ENCODE results near the gene ARHGAP44. TPM values are rescaled to one million over a fixed set of nuclear protein-coding genes. Genes with fewer than 3 reads are reported as not detected.

The ARHGAP44 gene
- total RNA-seq, 1 donor from 2014 or later = 12.4 TPM

- Mint-ChIP-seq H3K4me1 (ENCODE audit: low read depth) (no peaks in the 10 kb centered on the region), H3K4me3 (ENCODE audit: low read depth) (no peak overlapping the region), H3K36me3 (ENCODE audit: insufficient read depth) (no peaks in the 10 kb centered on the region), H3K27ac (no peak overlapping the region), H3K27me3 (peaks cover 5% of the 10 kb centered on the region), H3K9me3 (ENCODE audit: low read depth) (no peaks in the 10 kb centered on the region)
- DNase-seq (ENCODE audit: low spot score, unreplicated experiment) = no peak
- TF ChIP-seq, protein P1, sequence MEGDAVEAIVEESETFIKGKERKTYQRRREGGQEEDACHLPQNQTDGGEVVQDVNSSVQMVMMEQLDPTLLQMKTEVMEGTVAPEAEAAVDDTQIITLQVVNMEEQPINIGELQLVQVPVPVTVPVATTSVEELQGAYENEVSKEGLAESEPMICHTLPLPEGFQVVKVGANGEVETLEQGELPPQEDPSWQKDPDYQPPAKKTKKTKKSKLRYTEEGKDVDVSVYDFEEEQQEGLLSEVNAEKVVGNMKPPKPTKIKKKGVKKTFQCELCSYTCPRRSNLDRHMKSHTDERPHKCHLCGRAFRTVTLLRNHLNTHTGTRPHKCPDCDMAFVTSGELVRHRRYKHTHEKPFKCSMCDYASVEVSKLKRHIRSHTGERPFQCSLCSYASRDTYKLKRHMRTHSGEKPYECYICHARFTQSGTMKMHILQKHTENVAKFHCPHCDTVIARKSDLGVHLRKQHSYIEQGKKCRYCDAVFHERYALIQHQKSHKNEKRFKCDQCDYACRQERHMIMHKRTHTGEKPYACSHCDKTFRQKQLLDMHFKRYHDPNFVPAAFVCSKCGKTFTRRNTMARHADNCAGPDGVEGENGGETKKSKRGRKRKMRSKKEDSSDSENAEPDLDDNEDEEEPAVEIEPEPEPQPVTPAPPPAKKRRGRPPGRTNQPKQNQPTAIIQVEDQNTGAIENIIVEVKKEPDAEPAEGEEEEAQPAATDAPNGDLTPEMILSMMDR (IDR thresholded peaks at IDR 0.05; ENCODE audit: unreplicated experiment) = no peak
Observed at GRCh38 chr17:13025258-13025627, 235.9 kb downstream of the ARHGAP44 start.

DNA sequence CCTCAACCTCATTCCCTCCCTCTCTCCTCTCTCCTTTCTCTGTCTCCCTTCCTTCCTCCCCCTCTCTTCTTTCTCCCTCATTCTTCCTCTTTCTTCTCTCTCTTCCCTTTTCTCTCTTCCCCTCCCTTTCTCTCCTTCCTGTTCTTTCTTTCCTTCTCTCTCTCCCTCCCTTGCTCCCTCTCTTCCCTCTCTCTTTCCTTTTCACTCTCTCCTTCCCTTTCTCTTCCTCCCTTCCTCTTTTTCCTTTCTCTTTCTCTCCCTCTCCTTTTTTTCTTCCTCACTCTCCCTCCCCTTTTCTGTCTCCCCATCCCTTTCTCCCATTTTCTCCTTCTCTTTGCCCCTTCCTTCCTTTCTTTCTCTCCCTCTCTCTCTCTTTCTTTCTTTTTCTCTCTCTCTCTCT is 236.4 kb downstream of the ARHGAP44 start:
- Mint-ChIP-seq H3K27me3 (peaks cover 5% of the 10 kb centered on the region), H3K4me3 (ENCODE audit: low read depth) (no peak overlapping the region), H3K36me3 (ENCODE audit: insufficient read depth) (no peaks in the 10 kb centered on the region), H3K27ac (no peak overlapping the region), H3K4me1 (ENCODE audit: low read depth) (no peaks in the 10 kb centered on the region), H3K9me3 (ENCODE audit: low read depth) (no peaks in the 10 kb centered on the region)
- no peak for DNase-seq (ENCODE audit: low spot score, unreplicated experiment)
- TF ChIP-seq, protein P1 (IDR thresholded peaks at IDR 0.05; ENCODE audit: unreplicated experiment) = no peak

- no peak for DNase-seq (ENCODE audit: low spot score, unreplicated experiment)
- Mint-ChIP-seq H3K4me1 (ENCODE audit: low read depth) (no peaks in the 10 kb centered on the region), H3K36me3 (ENCODE audit: insufficient read depth) (no peaks in the 10 kb centered on the region), H3K9me3 (ENCODE audit: low read depth) (no peaks in the 10 kb centered on the region), H3K4me3 (ENCODE audit: low read depth) (no peak overlapping the region), H3K27me3 (peaks cover 5% of the 10 kb centered on the region), H3K27ac (no peak overlapping the region)
- TF ChIP-seq, protein P1 (IDR thresholded peaks at IDR 0.05; ENCODE audit: unreplicated experiment) = no peak
Observed at GRCh38 chr17:13027246-13027645, 237.9 kb downstream of the ARHGAP44 start.

- TF ChIP-seq, protein P1 (IDR thresholded peaks at IDR 0.05; ENCODE audit: unreplicated experiment) = no peak
- Mint-ChIP-seq H3K27me3 (peaks cover 5% of the 10 kb centered on the region), H3K9me3 (ENCODE audit: low read depth) (peaks cover 1% of the 10 kb centered on the region), H3K4me3 (ENCODE audit: low read depth) (no peak overlapping the region), H3K27ac (no peak overlapping the region), H3K36me3 (ENCODE audit: insufficient read depth) (peaks cover under 1% of the 10 kb centered on the region), H3K4me1 (ENCODE audit: low read depth) (no peaks in the 10 kb centered on the region)
- DNase-seq (ENCODE audit: low spot score, unreplicated experiment) = no peak
Observed at GRCh38 chr17:13029340-13029739, 240.0 kb downstream of the ARHGAP44 start.

DNA sequence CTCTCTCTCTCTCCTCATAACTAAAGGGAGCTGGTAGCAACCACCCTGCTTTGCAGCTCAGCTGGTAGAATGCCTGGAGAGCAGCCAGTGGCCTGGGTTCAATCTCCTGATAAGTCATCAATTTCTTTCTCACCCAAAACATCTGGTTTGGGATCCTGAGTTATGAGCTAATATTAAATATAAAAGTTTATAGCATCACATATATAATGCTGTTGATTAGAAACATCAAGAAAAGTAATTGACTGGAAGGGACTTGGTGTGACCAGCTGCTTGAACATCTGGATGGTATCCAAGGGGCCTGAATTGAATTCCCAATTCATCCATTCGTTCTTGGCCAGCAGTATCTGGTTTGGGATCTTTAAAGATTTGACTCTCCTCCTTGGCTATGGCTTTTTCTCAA is 240.8 kb downstream of the ARHGAP44 start:
- H3K27me3 Mint-ChIP-seq = peaks cover 1% of the 10 kb centered on the region
- H3K9me3 Mint-ChIP-seq (ENCODE audit: low read depth) = peaks cover 6% of the 10 kb centered on the region
- H3K36me3 Mint-ChIP-seq (ENCODE audit: insufficient read depth) = peaks cover 2% of the 10 kb centered on the region
- TF ChIP-seq, protein P1 (IDR thresholded peaks at IDR 0.05; ENCODE audit: unreplicated experiment) = no peak
- H3K27ac Mint-ChIP-seq = no peak overlapping the region
- no peak for DNase-seq (ENCODE audit: low spot score, unreplicated experiment)
- H3K4me1 Mint-ChIP-seq (ENCODE audit: low read depth) = no peaks in the 10 kb centered on the region
- H3K4me3 Mint-ChIP-seq (ENCODE audit: low read depth) = no peak overlapping the region
